Spinal cord (tissue), 10 donors: ENCODE measurements around the gene DPM2. TPM values are rescaled to one million over a fixed set of nuclear protein-coding genes. Genes with fewer than 3 reads are reported as not detected.

Experiments
- DNase-seq, 6 donors: peaks; one replicate each; pipeline versions ENCODE4 v3.0.0 to v3.0.0-alpha.2; 2013 to 2015; ENCODE audit warnings: low spot score in 6 of 6, low read depth in 4 of 6
- H3K27ac ChIP-seq: one replicate; pipeline ENCODE4 v1.5.1; 2013; ENCODE audit warnings: low read depth, low read length, control low read depth
- H3K27me3 ChIP-seq: one replicate; pipeline ENCODE4 v1.6.1; 2013; ENCODE audit warnings: low read length; ENCODE audit not compliant: control insufficient read depth, insufficient read depth
- H3K36me3 ChIP-seq: one replicate; pipeline ENCODE4 v1.6.1; 2013; ENCODE audit warnings: low read length; ENCODE audit not compliant: control insufficient read depth, insufficient read depth
- H3K4me1 ChIP-seq: one replicate; pipeline ENCODE4 v1.6.1; 2013; ENCODE audit warnings: low read length; ENCODE audit not compliant: control insufficient read depth, insufficient read depth
- H3K4me3 ChIP-seq: one replicate; pipeline ENCODE4 v1.5.1; 2013; ENCODE audit warnings: low read depth, low read length, control low read depth
- H3K9me3 ChIP-seq: one replicate; pipeline ENCODE4 v1.6.1; 2013; ENCODE audit warnings: low read length; ENCODE audit not compliant: control insufficient read depth, insufficient read depth
- WGBS: methylation state at CpG from one replicate; pipeline ENCODE4 v1.1.5; 2013; ENCODE audit warnings: missing lambda C conversion rate; ENCODE audit not compliant: insufficient coverage; 5-methylcytosine and 5-hydroxymethylcytosine counted together
- long read RNA-seq, 4 donors: transcript quantifications; one replicate each; lab custom pipeline, GENCODE V29; 2026
- polyA plus RNA-seq, 2 donors: library from polyadenylated mRNA; unstranded; fragments of 120-200 nt; gene quantifications; one replicate each; pipeline ENCODE4 v1.2.1, GENCODE V29; 2013; ENCODE audit not compliant: insufficient read length in 2 of 2
- total RNA-seq, 2 donors: library from RNA; depleted of rRNA in 1 of 2; stranded (reverse); fragments of 120-200 nt in 1 of 2; fragments of >200 nt in 1 of 2; gene quantifications; one replicate each; pipeline versions ENCODE4 v1.2.3 to v1.2.4, GENCODE V29; 2013 to 2014
- donor health status: healthy.

Gene DPM2, protein sequence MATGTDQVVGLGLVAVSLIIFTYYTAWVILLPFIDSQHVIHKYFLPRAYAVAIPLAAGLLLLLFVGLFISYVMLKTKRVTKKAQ
- total RNA-seq (10 to 100 TPM; 13.9 to 35.3 TPM), polyA plus RNA-seq (10 to 100 TPM; 59.2 to 64.0 TPM)
- long read RNA-seq, donor 1, transcript DPM2-203 (3 exons, 928 nt) = minor isoform, 7 of 43 reads
- long read RNA-seq, donor 1, transcript DPM2-201 (4 exons, 1,542 nt) = major isoform, 23 of 43 reads
- long read RNA-seq, donor 1, transcript DPM2-205 (3 exons, 1,662 nt) = minor isoform, 5 of 43 reads
- long read RNA-seq, donor 1, partial matches to known transcripts = 8 of 43 reads
- long read RNA-seq, donor 1, other reads (novel, unspliced or antisense) = 0 of 43 reads
- long read RNA-seq, donor 2, transcript DPM2-201 (4 exons, 1,542 nt) = major isoform, 8 of 22 reads
- long read RNA-seq, donor 2, partial matches to known transcripts = 6 of 22 reads
- long read RNA-seq, donor 2, other reads (novel, unspliced or antisense) = 0 of 22 reads
- long read RNA-seq, donor 3, transcript DPM2-201 (4 exons, 1,542 nt) = major isoform, 12 of 20 reads
- long read RNA-seq, donor 3, transcript DPM2-203 (3 exons, 928 nt) = minor isoform, 6 of 20 reads
- long read RNA-seq, donor 3, partial matches to known transcripts = 0 of 20 reads
- long read RNA-seq, donor 3, other reads (novel, unspliced or antisense) = 0 of 20 reads
- long read RNA-seq, donor 4, transcript DPM2-201 (4 exons, 1,542 nt) = major isoform, 23 of 33 reads
- long read RNA-seq, donor 4, transcript DPM2-203 (3 exons, 928 nt) = minor isoform, 7 of 33 reads
- long read RNA-seq, donor 4, partial matches to known transcripts = 0 of 33 reads
- long read RNA-seq, donor 4, other reads (novel, unspliced or antisense) = 0 of 33 reads

DNA sequence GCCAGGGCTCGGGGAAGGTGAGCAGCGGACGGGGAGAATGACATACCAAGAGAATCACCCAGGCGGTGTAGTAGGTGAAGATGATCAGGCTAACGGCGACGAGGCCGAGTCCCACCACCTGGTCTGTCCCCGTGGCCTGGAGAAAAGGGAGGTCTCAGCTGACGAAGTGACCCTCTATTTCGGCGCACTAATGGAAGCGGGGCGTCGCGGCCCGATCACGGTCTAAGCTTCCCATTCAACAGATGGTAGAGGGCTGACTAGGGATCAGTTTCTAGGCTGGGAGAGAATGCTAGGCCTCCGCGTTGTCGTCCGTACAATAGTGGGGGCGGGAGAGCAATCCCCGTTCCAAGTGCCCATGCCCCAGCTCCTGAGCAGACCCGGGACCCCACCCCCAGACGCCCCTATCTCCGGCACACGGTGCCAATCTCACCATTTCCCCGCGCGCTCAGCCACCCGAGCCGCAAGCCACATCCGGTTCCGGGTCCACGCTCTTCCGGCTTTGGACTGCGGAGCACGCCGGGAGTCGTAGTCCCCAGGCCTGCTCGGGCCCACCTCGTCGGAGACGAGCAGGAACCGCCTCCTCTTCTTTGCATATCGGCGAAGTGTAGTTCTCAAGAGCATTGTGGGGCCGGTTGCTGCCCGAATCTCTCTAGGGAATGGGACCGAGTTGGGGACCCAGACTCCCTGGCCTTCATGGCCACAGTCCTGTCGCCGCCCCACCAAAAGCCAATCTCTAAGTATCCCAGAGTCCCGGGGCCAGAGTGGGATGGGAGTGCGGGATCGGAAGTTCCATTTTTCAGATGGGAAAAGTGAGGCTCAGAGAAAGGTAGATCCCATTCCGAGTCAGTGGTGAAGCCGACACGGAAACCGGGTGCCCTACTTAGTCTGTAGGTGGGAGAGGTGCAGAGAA is at the start of gene DPM2:
DPM2 (minus strand) TSS at position 467 of the 910 bp plus-strand sequence; CDS start at position 433, 34 bp downstream.
- Histone ChIP-seq H3K36me3 (peaks cover 58% of the 10 kb centered on the region), H3K9me3 (no peaks in the 10 kb centered on the region), H3K4me3 (peak within 1 kb of the TSS; percentile 90), H3K27me3 (no peaks in the 10 kb centered on the region), H3K4me1 (peaks cover 54% of the 10 kb centered on the region), H3K27ac (peak within 1 kb of the TSS; percentile 57)
- peak in 5 of 6 donors; percentile 57 to 96 (median 78) for DNase-seq
- WGBS = 2% methylated on average over 55 of the region's 60 CpGs

DNA sequence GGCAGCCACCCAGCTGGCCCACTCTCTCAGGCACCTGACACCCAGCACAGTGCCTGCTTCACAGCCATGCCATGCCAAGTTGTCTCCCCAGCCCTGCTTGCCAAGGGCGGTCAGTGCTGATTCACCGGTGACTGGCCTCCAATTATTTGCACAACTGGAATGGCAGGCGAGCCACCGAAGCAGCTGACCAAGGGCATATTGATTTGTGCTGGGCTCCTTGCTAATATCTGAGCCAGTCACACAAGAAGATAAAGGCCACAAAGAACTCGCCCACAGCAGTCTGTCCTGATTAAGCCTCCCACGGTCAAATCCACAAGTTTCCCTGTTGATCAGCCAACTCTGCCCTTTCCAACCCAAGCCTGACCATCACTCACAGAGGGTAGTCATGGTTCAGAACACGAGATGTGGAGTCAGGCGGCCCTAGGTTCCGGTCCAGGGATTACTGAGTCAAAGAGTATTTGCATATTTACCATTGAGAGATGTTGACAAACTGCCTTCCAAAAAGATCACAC is 49.5 kb upstream of the DPM2 start:
- 78% methylated on average over 6 of the region's 9 CpGs for WGBS
- Histone ChIP-seq H3K4me3 (no peak overlapping the region), H3K4me1 (no peaks in the 10 kb centered on the region), H3K27ac (no peak overlapping the region), H3K27me3 (no peaks in the 10 kb centered on the region), H3K9me3 (no peaks in the 10 kb centered on the region), H3K36me3 (no peaks in the 10 kb centered on the region)
- DNase-seq = no peak

DNA sequence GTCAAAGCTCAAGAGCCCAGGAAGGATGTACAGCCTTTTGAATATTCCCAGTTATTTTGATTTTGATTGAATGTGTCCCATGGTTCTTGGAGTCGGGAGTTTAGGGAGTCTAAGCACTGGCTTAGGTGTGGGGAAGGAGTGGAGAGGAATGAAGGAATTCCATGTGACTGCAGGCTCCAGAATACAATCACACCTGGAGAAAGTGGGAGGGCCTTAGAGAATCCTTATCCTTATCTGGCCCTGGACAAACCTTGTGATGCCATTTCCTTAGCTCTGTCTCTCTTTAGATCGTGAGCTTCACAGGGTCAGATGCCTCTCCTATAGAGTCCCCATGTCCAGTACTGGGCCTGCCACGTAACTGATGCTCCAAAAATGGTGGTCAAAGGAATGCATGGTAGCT is 47.4 kb upstream of the DPM2 start:
- Histone ChIP-seq H3K27ac (no peak overlapping the region), H3K9me3 (no peaks in the 10 kb centered on the region), H3K4me3 (no peak overlapping the region), H3K36me3 (no peaks in the 10 kb centered on the region), H3K4me1 (peaks cover 10% of the 10 kb centered on the region), H3K27me3 (no peaks in the 10 kb centered on the region)
- no peak for DNase-seq
- WGBS = 91% methylated on average over 3 of the region's 3 CpGs

DNA sequence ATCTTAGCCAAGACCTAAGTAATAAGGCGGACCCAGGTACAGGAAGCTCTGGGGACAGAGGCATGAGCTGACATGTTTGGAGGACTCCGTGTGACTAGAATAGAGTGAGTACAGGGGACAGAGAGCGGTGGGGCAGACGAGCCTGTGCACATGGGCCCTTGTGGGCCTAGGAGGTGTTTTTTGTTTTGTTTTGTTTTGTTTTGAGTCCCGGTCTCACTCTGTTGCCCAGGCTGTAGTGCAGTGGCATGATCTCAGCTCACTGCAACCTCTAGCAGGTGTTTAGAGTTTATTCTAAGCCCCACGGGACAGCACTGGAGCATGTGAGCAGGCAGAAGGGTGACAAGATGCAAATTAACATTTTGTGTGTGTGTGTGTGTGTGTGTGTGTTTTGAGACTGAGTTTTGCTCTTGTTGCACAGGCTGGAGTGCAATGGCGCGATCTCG is 46.2 kb upstream of the DPM2 start:
- Histone ChIP-seq H3K9me3 (no peaks in the 10 kb centered on the region), H3K4me1 (peaks cover 21% of the 10 kb centered on the region), H3K4me3 (no peak overlapping the region), H3K36me3 (no peaks in the 10 kb centered on the region), H3K27me3 (no peaks in the 10 kb centered on the region), H3K27ac (no peak overlapping the region)
- no peak for DNase-seq
- WGBS = 88% methylated on average over 6 of the region's 9 CpGs

DNA sequence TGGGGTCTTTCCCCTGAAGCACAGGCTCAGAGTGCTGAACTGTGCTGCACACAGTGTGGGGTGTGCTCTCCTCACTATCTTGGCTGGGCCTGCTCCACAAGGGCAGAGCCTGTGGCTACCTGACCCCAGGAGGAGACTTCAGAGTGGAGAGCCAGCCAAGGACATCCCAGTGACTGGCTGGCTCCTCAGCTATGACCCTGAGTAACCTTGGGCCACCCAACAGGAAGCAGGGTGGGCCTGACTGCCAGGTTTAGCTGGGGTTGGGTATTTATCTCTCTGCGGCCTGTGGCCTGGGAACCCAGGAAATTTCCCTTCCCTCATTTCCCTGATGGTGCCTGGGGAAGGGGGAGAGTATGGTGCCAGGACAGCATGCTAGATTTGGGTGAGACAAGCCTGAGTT is 45.3 kb upstream of the DPM2 start:
- Histone ChIP-seq H3K36me3 (peaks cover 4% of the 10 kb centered on the region), H3K9me3 (no peaks in the 10 kb centered on the region), H3K4me3 (no peak overlapping the region), H3K27me3 (no peaks in the 10 kb centered on the region), H3K4me1 (peaks cover 31% of the 10 kb centered on the region), H3K27ac (no peak overlapping the region)
- DNase-seq = no peak
- WGBS = 60% methylated on average over 1 of the region's 1 CpG

DNA sequence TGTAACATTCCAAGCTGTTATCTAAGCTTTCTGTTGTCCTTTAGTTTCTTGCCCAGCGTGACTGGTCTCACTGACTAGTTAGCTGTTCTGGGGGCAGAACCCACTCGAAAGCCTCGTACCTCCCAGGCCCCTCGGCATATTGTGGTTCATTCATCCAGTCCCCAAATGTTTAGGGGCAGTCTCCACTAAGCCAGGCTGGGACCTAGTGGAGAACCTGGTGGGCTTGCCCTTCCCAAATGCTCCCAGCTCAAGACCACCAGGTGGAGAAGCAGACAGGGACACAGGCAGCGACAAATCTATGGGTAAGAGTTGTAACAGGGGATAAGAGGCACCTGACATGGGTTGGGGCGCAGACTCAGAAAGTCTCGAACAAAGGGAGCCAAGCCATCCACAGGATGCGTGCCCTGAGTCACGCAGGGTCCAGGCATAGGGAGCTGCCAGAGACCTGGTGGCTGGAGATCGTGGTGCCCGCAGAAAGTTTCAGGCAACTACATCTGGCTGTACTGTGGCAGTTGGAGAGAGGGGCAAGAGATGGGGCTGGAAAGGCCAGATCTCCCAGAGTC is 44.0 kb upstream of the DPM2 start:
- H3K27me3 ChIP-seq = no peaks in the 10 kb centered on the region
- H3K36me3 ChIP-seq = peaks cover 9% of the 10 kb centered on the region
- no peak for DNase-seq
- 59% methylated on average over 10 of the region's 11 CpGs for WGBS
- H3K4me1 ChIP-seq = peaks cover 44% of the 10 kb centered on the region
- H3K27ac ChIP-seq = peak overlapping the region; percentile 95
- H3K4me3 ChIP-seq = peak overlapping the region; percentile 57
- no peaks in the 10 kb centered on the region for H3K9me3 ChIP-seq

DNA sequence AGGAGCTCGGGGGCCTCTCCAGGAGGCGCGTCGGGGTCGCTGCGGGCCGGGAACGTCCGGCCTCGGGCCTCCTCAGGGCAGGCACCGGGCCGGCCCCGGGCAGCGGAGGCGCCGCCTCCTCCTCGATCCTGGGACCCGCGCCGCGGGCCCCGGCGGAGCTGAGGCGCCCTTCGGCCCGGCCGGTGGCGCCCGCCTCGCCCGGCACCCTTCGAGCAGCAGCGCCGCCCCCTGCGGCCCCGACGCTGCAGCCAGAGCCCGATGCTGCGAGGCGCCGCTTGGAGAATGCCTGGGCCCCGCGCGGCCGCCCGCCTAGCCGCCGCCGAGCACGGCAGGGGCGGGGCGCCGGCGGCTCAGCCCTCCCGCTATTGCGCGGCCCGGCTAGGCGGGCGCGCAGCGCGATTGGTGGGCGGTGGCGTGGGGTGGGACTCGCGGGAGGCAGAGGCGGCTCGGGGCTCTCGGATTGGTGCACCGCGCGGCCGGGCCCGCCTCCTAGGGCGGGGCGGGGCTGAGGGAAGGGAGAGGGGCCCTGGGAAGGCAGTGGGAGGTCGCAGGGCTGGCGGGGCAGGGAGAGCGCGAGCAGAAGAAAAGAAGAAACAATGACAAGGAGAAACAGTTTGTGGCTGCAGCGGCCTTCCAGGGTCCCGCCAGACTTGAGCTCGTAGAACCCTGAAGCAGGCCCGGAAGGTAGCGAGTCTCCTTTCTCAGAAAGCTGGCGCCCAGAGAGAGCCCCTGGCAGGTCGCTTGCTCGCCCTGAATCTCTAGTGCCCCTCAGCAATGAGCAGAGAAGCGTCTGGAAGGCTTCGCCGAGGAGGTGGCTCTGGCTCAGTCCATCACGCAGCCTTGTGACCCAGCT is 43.3 kb upstream of the DPM2 start, which contains the start of gene EEIG1:
EEIG1 (minus strand) TSS at position 284 of the 853 bp plus-strand sequence. CDS start 852 bp downstream, outside the sequence.
- Histone ChIP-seq H3K4me1 (peaks cover 51% of the 10 kb centered on the region), H3K4me3 (peak within 1 kb of the TSS; percentile 87), H3K27ac (peak within 1 kb of the TSS; percentile 95), H3K36me3 (peaks cover 12% of the 10 kb centered on the region), H3K27me3 (no peaks in the 10 kb centered on the region), H3K9me3 (no peaks in the 10 kb centered on the region)
- WGBS = under 1% methylated on average over 93 of the region's 93 CpGs
- peak; percentile 83 to 99 (median 92) for DNase-seq

DNA sequence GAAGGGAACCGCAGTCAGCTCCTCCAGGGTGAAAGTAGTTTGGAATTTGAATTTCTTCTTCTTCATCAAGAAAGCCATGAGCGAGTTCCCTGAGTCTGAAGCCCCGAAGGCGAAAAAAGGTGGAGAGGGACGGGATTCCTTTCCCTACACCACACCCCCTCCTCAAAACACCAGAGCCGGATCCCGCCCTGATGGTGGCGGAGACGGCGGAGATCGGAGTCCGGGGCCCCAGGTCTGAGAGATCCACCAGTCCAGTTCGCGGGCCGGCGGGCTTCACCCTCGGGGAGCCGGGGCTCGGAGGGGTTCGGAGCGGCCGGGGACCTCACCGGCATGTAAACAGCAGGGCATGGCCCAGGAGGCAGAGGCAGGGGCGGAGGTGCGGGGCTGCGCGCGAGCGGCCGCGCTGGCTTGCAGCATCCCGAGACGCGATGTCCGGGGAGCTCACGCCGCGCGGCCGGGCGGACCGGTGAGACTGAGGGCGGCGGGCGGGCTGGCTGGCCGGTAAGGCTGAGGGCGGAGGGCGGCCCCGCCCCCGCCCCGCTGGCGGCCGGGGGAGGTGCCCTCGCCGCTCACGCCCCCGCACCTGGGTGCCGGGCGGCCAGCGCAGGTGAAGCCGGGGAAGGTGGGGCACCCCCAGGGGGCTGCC is 42.5 kb upstream of the DPM2 start:
- H3K4me1 ChIP-seq = peaks cover 58% of the 10 kb centered on the region
- H3K9me3 ChIP-seq = no peaks in the 10 kb centered on the region

More for the DNA sequence above, 42.5 kb upstream of the DPM2 start:
- under 1% methylated on average over 58 of the region's 61 CpGs for WGBS
- peak overlapping the region; percentile 87 for H3K4me3 ChIP-seq
- H3K27ac ChIP-seq = peak overlapping the region; percentile 87
- peak in 1 of 6 donors; percentile 34 for DNase-seq
- H3K27me3 ChIP-seq = no peaks in the 10 kb centered on the region
- peaks cover 13% of the 10 kb centered on the region for H3K36me3 ChIP-seq
